ENCODE data around the gene ACP1. TPM values are rescaled to one million over a fixed set of nuclear protein-coding genes. Genes with fewer than 3 reads are reported as not detected.

ACP1 gene
- total RNA-seq, 1 donor from 2014 or later, result 81.4 TPM

DNA sequence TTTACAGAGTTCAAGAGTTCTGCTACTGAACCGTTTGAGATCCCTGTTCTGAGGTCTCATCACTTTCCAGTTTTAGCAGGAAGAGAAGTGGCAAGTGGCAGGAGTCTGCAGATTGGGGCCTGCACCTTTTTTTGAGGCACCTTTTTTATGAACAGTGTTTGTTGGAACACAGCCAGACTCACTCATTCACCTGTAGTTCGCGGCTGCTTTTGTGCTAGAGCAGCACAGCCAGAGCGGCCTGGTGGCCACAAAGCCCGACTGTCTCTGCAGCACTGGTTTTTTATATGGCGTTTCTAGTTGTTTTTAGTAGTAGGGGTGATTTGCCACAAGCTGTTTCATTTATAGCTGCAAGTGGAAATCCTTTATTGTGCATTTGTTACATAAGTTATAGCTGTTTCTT is 8.6 kb downstream of the ACP1 start:
- Mint-ChIP-seq H3K4me3 (ENCODE audit: unreplicated experiment) (no peak overlapping the region), H3K4me1 (ENCODE audit: unreplicated experiment) (peaks cover 9% of the 10 kb centered on the region)
- TF ChIP-seq, protein P1, sequence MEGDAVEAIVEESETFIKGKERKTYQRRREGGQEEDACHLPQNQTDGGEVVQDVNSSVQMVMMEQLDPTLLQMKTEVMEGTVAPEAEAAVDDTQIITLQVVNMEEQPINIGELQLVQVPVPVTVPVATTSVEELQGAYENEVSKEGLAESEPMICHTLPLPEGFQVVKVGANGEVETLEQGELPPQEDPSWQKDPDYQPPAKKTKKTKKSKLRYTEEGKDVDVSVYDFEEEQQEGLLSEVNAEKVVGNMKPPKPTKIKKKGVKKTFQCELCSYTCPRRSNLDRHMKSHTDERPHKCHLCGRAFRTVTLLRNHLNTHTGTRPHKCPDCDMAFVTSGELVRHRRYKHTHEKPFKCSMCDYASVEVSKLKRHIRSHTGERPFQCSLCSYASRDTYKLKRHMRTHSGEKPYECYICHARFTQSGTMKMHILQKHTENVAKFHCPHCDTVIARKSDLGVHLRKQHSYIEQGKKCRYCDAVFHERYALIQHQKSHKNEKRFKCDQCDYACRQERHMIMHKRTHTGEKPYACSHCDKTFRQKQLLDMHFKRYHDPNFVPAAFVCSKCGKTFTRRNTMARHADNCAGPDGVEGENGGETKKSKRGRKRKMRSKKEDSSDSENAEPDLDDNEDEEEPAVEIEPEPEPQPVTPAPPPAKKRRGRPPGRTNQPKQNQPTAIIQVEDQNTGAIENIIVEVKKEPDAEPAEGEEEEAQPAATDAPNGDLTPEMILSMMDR (IDR thresholded peaks at IDR 0.05), result no peak

DNA sequence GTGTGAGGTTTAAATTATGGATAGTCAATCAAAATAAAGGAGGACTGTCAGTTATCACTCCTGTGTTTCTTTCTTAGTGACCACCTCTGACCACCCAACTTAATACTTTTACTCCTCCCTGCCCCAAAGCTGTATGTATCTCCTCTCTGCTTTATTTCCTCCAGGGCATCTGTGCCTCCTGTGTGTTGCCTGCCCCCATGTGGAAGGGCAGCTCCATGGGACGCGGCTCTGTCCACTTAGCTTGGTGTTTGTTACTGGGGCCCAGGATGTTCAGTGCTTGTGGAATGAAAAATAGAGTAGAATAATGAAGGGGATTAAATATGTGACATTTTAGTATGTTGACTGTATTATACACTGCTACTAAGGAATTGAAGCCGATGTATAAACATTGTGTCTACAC is 9.8 kb downstream of the ACP1 start:
- H3K4me1 Mint-ChIP-seq (ENCODE audit: unreplicated experiment), result peaks cover 8% of the 10 kb centered on the region
- no peak for DNase-seq (ENCODE audit: extremely low spot score, unreplicated experiment)
- no peaks in the 10 kb centered on the region for H3K9me3 Mint-ChIP-seq (ENCODE audit: unreplicated experiment)
- H3K27ac Mint-ChIP-seq (ENCODE audit: unreplicated experiment), result peak overlapping the region; percentile 67
- H3K4me3 Mint-ChIP-seq (ENCODE audit: unreplicated experiment), result no peak overlapping the region
- H3K27me3 Mint-ChIP-seq (ENCODE audit: unreplicated experiment), result no peaks in the 10 kb centered on the region
- H3K36me3 Mint-ChIP-seq (ENCODE audit: unreplicated experiment), result peaks cover 35% of the 10 kb centered on the region
- TF ChIP-seq, protein P1 (IDR thresholded peaks at IDR 0.05), result no peak

More for the DNA sequence above, 8.6 kb downstream of the ACP1 start:
- no peak for DNase-seq (ENCODE audit: extremely low spot score, unreplicated experiment)
- Mint-ChIP-seq H3K9me3 (ENCODE audit: unreplicated experiment) (no peaks in the 10 kb centered on the region), H3K36me3 (ENCODE audit: unreplicated experiment) (peaks cover 29% of the 10 kb centered on the region), H3K27ac (ENCODE audit: unreplicated experiment) (no peak overlapping the region), H3K27me3 (ENCODE audit: unreplicated experiment) (no peaks in the 10 kb centered on the region)

DNA sequence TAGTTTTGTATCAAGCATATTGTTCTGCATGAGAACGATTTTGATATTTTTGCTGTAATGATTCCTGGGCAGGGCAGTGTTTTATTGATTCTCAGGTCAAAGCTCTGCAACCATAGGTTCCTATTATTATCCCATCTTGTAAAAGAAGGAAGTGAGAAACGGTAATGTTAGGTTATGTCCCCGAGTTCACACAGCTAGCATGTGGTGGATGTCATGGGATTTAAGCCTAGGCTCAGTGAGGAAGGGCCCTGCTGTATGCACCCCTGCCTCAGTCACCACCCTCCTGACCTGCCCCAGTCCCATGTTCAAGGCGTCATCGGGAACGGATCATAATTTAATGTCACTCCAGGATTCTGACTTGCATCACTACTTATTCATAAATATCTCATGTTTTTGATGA is 10.7 kb downstream of the ACP1 start:
- Mint-ChIP-seq H3K27ac (ENCODE audit: unreplicated experiment) (no peak overlapping the region), H3K4me1 (ENCODE audit: unreplicated experiment) (peaks cover 2% of the 10 kb centered on the region), H3K36me3 (ENCODE audit: unreplicated experiment) (peaks cover 40% of the 10 kb centered on the region), H3K4me3 (ENCODE audit: unreplicated experiment) (no peak overlapping the region), H3K27me3 (ENCODE audit: unreplicated experiment) (no peaks in the 10 kb centered on the region), H3K9me3 (ENCODE audit: unreplicated experiment) (no peaks in the 10 kb centered on the region)
- DNase-seq (ENCODE audit: extremely low spot score, unreplicated experiment), result no peak
- TF ChIP-seq, protein P1 (IDR thresholded peaks at IDR 0.05), result no peak

DNA sequence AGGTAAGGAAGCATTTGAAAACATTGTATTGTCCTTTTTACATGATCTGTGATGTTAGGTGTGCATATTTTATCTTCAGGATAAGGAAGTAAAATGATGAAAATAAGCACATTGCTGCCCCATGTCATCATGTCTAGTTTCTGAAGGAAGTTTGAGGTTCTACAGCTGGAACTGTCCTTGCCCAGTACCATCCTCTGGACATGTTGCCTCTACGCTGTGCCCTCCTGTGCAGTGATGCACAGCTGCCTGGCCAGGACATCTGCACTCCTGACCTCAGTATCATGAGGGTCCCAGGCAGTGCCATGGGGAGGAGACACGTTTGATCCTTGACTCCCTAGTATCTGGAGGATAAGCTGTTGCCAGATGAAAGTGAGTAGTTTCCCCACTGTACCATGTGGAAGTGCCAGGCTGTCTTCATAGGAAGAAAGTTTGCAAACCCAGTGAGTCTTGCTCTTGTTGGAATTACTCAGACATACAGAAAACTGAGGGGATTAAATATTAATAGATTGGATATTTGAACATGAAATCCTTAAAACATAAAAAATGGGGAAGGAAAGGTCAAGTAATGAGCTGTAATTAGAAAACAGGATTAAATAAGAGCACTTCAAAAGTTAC is 13.7 kb downstream of the ACP1 start:
- TF ChIP-seq, protein P1 (IDR thresholded peaks at IDR 0.05), result no peak
- Mint-ChIP-seq H3K27me3 (ENCODE audit: unreplicated experiment) (no peaks in the 10 kb centered on the region), H3K36me3 (ENCODE audit: unreplicated experiment) (peaks cover 55% of the 10 kb centered on the region), H3K9me3 (ENCODE audit: unreplicated experiment) (no peaks in the 10 kb centered on the region), H3K4me3 (ENCODE audit: unreplicated experiment) (no peak overlapping the region), H3K4me1 (ENCODE audit: unreplicated experiment) (no peaks in the 10 kb centered on the region), H3K27ac (ENCODE audit: unreplicated experiment) (no peak overlapping the region)
- DNase-seq (ENCODE audit: extremely low spot score, unreplicated experiment), result no peak

DNA sequence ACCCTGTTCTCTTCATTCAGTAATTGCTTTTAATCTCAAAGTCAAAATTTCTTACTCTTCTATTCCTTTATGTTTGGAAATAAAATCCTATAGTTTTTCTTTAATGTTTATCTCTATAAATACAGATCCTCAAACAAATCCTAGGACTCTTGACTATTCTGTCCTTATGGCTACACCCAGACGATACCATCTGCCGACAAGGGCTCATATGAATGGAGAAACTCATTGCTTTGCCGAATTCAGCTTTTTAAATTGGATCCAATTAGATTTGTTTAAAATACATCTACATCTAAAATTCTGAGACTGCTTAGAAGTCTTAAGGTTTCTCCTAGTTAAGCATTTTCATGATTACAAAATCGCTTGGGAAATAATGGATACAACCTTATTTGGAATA is 14.2 kb downstream of the ACP1 start:
- TF ChIP-seq, protein P1 (IDR thresholded peaks at IDR 0.05), result no peak
- no peaks in the 10 kb centered on the region for H3K9me3 Mint-ChIP-seq (ENCODE audit: unreplicated experiment)
- no peaks in the 10 kb centered on the region for H3K27me3 Mint-ChIP-seq (ENCODE audit: unreplicated experiment)
- H3K36me3 Mint-ChIP-seq (ENCODE audit: unreplicated experiment), result peaks cover 58% of the 10 kb centered on the region
- no peak overlapping the region for H3K27ac Mint-ChIP-seq (ENCODE audit: unreplicated experiment)
- no peak overlapping the region for H3K4me3 Mint-ChIP-seq (ENCODE audit: unreplicated experiment)
- no peak for DNase-seq (ENCODE audit: extremely low spot score, unreplicated experiment)
- no peaks in the 10 kb centered on the region for H3K4me1 Mint-ChIP-seq (ENCODE audit: unreplicated experiment)

All from osteocyte (in vitro differentiated cells).